HG02943 (cell line): ENCODE results near the gene TRIML1.
"Not testable (repeated sequence)": the region's sequence is repeated elsewhere in the genome, so short reads cannot be mapped to it uniquely, and the experiment has no call there.

Experiments used
- ATAC-seq: cut with Tn5 transposase; IDR thresholded peaks from one replicate; pipeline ENCODE4 v1.9.1; 2021; ENCODE audit warnings: mild to moderate bottlenecking, low read depth, moderate library complexity; ENCODE audit not compliant: unreplicated experiment

TRIML1 gene

GRCh38 chr4:188147776-188148175, 8.5 kb downstream of the TRIML1 start:
- no peak for ATAC-seq

GRCh38 chr4:188154668-188155405, 15.6 kb downstream of the TRIML1 start:
- ATAC-seq = no peak

GRCh38 chr4:188158336-188158735, 19.1 kb downstream of the TRIML1 start:
- ATAC-seq = no peak

GRCh38 chr4:188159513-188160226, 20.4 kb downstream of the TRIML1 start:
- ATAC-seq = not testable (repeated sequence)

GRCh38 chr4:188160406-188160805, 21.2 kb downstream of the TRIML1 start:
- no peak for ATAC-seq

- ATAC-seq = no peak
These were observed 21.9 kb downstream of the TRIML1 start for GRCh38 chr4:188161167-188161566.

- no peak for ATAC-seq
These were observed 23.5 kb downstream of the TRIML1 start for GRCh38 chr4:188162698-188163097.

- ATAC-seq = no peak
These were observed 29.6 kb downstream of the TRIML1 start for GRCh38 chr4:188168726-188169373.

- ATAC-seq = no peak
These were observed 32.3 kb downstream of the TRIML1 start for GRCh38 chr4:188171551-188171950.

GRCh38 chr4:188175288-188175687, 36.0 kb downstream of the TRIML1 start:
- no peak for ATAC-seq

- ATAC-seq = no peak
These were observed 38.9 kb downstream of the TRIML1 start for GRCh38 chr4:188177997-188178675.

- no peak for ATAC-seq
These were observed 39.6 kb downstream of the TRIML1 start for GRCh38 chr4:188178806-188179205.

GRCh38 chr4:188187106-188187505, 47.9 kb downstream of the TRIML1 start:
- no peak for ATAC-seq

GRCh38 chr4:188190461-188190860, 51.2 kb downstream of the TRIML1 start:
- ATAC-seq = no peak

- ATAC-seq = no peak
These were observed 55.2 kb downstream of the TRIML1 start for GRCh38 chr4:188194421-188194820.

GRCh38 chr4:188195389-188195985, 56.2 kb downstream of the TRIML1 start:
- no peak for ATAC-seq

GRCh38 chr4:188196134-188196735, 57.0 kb downstream of the TRIML1 start:
- no peak for ATAC-seq
